ENCODE data around the gene TOLLIP.

The TOLLIP gene

DNA sequence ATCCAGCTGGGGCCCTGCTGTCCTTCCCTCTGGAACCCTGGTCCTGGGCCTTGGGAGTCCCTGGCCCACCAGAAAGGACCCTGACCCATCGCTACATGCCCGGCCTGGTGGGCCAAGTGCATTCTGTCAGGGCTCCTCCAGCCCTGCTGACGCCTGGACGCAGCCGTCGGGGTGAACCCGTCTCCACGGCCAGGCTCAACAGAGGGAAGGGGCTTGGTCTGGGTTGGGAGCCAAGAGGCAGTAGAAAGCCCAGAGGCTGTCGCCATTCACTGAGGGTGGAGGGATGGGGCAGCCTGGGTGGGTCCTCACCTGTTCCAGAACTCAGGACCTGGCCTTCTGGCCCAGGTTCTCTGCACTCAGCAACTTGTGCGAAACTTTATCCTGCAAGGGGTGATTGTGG, 39.0 kb downstream of the TOLLIP start (continued):
- TF ChIP-seq, protein P1, sequence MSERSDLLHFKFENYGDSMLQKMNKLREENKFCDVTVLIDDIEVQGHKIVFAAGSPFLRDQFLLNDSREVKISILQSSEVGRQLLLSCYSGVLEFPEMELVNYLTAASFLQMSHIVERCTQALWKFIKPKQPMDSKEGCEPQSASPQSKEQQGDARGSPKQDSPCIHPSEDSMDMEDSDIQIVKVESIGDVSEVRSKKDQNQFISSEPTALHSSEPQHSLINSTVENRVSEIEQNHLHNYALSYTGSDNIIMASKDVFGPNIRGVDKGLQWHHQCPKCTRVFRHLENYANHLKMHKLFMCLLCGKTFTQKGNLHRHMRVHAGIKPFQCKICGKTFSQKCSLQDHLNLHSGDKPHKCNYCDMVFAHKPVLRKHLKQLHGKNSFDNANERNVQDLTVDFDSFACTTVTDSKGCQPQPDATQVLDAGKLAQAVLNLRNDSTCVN (tag by site-specific recombination; optimal IDR thresholded peaks at IDR 0.05) = no peak

DNA sequence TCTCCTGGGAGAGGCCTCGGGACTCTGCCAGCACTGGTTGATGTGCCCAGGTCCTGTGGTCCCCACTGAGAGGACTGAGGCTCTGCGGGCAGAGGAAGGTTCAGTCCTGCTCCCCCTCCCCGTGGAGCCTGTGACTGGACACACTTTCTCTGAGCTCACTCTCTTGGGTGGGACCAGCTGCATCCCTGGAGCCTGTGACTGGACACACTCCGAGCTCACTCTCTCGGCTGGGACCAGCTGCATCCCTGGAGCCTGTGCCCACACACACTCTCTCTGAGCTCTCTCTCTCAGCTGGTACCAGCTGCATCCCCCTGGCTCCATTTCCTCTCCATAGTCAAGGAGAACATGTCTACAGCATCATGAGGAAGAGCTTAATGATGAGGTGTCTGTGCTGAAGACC, 39.5 kb downstream of the TOLLIP start:
- Histone ChIP-seq H3K27ac (ENCODE audit: extremely low read depth, low read depth, low read length) (no peak overlapping the region), H3K4me3 (ENCODE audit: low read depth, low read length) (no peak overlapping the region), H3K36me3 (ENCODE audit: control insufficient read depth in 2 of 2, insufficient read depth in 1 of 2, low read length in 2 of 2) (peaks cover 0 to 5% of the 10 kb centered on the region in 2 experiments; a peak in 1 of 3 replicates), H3K9me3 (ENCODE audit: control insufficient read depth, insufficient read depth, low read depth, low read length) (no peaks in the 10 kb centered on the region), H3K4me1 (ENCODE audit: control insufficient read depth, insufficient read depth, low read length) (no peaks in the 10 kb centered on the region)
- POLR2A ChIA-PET = no interaction called here
- CTCF ChIA-PET = interaction anchor here (0.7 to 1.1 kb wide), 2 partner anchors 169 to 277 kb away, joined by 3 read pairs; no protein-coding TSS in a partner anchor
- no peak for TF ChIP-seq ZSCAN16 (tag by site-specific recombination; IDR thresholded peaks at IDR 0.05)
- TF ChIP-seq, protein P2, sequence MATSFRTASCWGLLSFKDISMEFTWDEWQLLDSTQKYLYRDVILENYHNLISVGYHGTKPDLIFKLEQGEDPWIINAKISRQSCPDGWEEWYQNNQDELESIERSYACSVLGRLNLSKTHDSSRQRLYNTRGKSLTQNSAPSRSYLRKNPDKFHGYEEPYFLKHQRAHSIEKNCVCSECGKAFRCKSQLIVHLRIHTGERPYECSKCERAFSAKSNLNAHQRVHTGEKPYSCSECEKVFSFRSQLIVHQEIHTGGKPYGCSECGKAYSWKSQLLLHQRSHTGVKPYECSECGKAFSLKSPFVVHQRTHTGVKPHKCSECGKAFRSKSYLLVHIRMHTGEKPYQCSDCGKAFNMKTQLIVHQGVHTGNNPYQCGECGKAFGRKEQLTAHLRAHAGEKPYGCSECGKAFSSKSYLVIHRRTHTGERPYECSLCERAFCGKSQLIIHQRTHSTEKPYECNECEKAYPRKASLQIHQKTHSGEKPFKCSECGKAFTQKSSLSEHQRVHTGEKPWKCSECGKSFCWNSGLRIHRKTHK (tag by site-specific recombination; IDR thresholded peaks at IDR 0.05) = no peak
- no peak for TF ChIP-seq KLF1 (tag by site-specific recombination; IDR thresholded peaks at IDR 0.05)
- no peak for TF ChIP-seq RBAK (tag by site-specific recombination; IDR thresholded peaks at IDR 0.05)
- TF ChIP-seq, protein P3, sequence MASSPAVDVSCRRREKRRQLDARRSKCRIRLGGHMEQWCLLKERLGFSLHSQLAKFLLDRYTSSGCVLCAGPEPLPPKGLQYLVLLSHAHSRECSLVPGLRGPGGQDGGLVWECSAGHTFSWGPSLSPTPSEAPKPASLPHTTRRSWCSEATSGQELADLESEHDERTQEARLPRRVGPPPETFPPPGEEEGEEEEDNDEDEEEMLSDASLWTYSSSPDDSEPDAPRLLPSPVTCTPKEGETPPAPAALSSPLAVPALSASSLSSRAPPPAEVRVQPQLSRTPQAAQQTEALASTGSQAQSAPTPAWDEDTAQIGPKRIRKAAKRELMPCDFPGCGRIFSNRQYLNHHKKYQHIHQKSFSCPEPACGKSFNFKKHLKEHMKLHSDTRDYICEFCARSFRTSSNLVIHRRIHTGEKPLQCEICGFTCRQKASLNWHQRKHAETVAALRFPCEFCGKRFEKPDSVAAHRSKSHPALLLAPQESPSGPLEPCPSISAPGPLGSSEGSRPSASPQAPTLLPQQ (tag by site-specific recombination; IDR thresholded peaks at IDR 0.05) = no peak
- TF ChIP-seq ZEB2 (tag by site-specific recombination; IDR thresholded peaks at IDR 0.05) = no peak
- TF ChIP-seq ZNF175 (tag by site-specific recombination; IDR thresholded peaks at IDR 0.05) = no peak
- TF ChIP-seq ZNF701 (tag by site-specific recombination; IDR thresholded peaks at IDR 0.05) = no peak
- no peak for TF ChIP-seq ZNF654 (tag by site-specific recombination; IDR thresholded peaks at IDR 0.05; ENCODE audit: low read depth)
- TF ChIP-seq, protein P4, sequence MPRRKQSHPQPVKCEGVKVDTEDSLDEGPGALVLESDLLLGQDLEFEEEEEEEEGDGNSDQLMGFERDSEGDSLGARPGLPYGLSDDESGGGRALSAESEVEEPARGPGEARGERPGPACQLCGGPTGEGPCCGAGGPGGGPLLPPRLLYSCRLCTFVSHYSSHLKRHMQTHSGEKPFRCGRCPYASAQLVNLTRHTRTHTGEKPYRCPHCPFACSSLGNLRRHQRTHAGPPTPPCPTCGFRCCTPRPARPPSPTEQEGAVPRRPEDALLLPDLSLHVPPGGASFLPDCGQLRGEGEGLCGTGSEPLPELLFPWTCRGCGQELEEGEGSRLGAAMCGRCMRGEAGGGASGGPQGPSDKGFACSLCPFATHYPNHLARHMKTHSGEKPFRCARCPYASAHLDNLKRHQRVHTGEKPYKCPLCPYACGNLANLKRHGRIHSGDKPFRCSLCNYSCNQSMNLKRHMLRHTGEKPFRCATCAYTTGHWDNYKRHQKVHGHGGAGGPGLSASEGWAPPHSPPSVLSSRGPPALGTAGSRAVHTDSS (tag by site-specific recombination; IDR thresholded peaks at IDR 0.05) = no peak
- no peak for TF ChIP-seq GLI4 (tag by site-specific recombination; IDR thresholded peaks at IDR 0.05)
- TF ChIP-seq, protein P5, sequence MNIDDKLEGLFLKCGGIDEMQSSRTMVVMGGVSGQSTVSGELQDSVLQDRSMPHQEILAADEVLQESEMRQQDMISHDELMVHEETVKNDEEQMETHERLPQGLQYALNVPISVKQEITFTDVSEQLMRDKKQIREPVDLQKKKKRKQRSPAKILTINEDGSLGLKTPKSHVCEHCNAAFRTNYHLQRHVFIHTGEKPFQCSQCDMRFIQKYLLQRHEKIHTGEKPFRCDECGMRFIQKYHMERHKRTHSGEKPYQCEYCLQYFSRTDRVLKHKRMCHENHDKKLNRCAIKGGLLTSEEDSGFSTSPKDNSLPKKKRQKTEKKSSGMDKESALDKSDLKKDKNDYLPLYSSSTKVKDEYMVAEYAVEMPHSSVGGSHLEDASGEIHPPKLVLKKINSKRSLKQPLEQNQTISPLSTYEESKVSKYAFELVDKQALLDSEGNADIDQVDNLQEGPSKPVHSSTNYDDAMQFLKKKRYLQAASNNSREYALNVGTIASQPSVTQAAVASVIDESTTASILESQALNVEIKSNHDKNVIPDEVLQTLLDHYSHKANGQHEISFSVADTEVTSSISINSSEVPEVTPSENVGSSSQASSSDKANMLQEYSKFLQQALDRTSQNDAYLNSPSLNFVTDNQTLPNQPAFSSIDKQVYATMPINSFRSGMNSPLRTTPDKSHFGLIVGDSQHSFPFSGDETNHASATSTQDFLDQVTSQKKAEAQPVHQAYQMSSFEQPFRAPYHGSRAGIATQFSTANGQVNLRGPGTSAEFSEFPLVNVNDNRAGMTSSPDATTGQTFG (tag by site-specific recombination; IDR thresholded peaks at IDR 0.05; ENCODE audit: borderline replicate concordance) = no peak
- TF ChIP-seq ZNF521 (tag by site-specific recombination; IDR thresholded peaks at IDR 0.05) = no peak
- no peak for TF ChIP-seq ZNF132 (tag by site-specific recombination; IDR thresholded peaks at IDR 0.05; ENCODE audit: borderline replicate concordance)
- TF ChIP-seq ZNF660 (tag by site-specific recombination; IDR thresholded peaks at IDR 0.05) = no peak
- TF ChIP-seq, protein P6, sequence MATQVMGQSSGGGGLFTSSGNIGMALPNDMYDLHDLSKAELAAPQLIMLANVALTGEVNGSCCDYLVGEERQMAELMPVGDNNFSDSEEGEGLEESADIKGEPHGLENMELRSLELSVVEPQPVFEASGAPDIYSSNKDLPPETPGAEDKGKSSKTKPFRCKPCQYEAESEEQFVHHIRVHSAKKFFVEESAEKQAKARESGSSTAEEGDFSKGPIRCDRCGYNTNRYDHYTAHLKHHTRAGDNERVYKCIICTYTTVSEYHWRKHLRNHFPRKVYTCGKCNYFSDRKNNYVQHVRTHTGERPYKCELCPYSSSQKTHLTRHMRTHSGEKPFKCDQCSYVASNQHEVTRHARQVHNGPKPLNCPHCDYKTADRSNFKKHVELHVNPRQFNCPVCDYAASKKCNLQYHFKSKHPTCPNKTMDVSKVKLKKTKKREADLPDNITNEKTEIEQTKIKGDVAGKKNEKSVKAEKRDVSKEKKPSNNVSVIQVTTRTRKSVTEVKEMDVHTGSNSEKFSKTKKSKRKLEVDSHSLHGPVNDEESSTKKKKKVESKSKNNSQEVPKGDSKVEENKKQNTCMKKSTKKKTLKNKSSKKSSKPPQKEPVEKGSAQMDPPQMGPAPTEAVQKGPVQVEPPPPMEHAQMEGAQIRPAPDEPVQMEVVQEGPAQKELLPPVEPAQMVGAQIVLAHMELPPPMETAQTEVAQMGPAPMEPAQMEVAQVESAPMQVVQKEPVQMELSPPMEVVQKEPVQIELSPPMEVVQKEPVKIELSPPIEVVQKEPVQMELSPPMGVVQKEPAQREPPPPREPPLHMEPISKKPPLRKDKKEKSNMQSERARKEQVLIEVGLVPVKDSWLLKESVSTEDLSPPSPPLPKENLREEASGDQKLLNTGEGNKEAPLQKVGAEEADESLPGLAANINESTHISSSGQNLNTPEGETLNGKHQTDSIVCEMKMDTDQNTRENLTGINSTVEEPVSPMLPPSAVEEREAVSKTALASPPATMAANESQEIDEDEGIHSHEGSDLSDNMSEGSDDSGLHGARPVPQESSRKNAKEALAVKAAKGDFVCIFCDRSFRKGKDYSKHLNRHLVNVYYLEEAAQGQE (tag by site-specific recombination; IDR thresholded peaks at IDR 0.05) = no peak
- TF ChIP-seq YY2 (tag by site-specific recombination; IDR thresholded peaks at IDR 0.05) = no peak
- TF ChIP-seq, protein P7, sequence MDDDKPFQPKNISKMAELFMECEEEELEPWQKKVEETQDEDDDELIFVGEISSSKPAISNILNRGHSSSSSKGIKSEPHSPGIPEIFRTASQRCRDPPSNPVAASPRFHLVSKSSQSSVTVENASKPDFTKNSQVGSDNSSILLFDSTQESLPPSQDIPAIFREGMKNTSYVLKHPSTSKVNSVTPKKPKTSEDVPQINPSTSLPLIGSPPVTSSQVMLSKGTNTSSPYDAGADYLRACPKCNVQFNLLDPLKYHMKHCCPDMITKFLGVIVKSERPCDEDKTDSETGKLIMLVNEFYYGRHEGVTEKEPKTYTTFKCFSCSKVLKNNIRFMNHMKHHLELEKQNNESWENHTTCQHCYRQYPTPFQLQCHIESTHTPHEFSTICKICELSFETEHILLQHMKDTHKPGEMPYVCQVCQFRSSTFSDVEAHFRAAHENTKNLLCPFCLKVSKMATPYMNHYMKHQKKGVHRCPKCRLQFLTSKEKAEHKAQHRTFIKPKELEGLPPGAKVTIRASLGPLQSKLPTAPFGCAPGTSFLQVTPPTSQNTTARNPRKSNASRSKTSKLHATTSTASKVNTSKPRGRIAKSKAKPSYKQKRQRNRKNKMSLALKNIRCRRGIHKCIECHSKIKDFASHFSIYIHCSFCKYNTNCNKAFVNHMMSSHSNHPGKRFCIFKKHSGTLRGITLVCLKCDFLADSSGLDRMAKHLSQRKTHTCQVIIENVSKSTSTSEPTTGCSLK (tag by site-specific recombination; IDR thresholded peaks at IDR 0.05) = no peak
- TF ChIP-seq, protein P8, sequence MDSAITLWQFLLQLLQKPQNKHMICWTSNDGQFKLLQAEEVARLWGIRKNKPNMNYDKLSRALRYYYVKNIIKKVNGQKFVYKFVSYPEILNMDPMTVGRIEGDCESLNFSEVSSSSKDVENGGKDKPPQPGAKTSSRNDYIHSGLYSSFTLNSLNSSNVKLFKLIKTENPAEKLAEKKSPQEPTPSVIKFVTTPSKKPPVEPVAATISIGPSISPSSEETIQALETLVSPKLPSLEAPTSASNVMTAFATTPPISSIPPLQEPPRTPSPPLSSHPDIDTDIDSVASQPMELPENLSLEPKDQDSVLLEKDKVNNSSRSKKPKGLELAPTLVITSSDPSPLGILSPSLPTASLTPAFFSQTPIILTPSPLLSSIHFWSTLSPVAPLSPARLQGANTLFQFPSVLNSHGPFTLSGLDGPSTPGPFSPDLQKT (IDR thresholded peaks at IDR 0.05; ENCODE audit: borderline replicate concordance, low read depth, low read length) = no peak
- TF ChIP-seq ZNF423 (tag by site-specific recombination; IDR thresholded peaks at IDR 0.05) = no peak

Measured in HEK293 (cell line).